MM.1S (cell line): ENCODE data around the gene PLEKHM3.

Experiments
- DNase-seq: peaks from one replicate; pipeline ENCODE4 v3.0.0-alpha.2; 2015
- H2AFZ ChIP-seq: fragments of 300-600 bp; sonication (generic); 2 replicates; pipeline ENCODE4 v1.6.0; 2016; ENCODE audit warnings: antibody characterized with exemption, low read length
- H3F3A ChIP-seq: fragments of 300-600 bp; sonication (generic); 2 replicates; pipeline ENCODE4 v1.6.1; 2016; ENCODE audit warnings: mild to moderate bottlenecking, antibody characterized with exemption, low read length, moderate library complexity, mixed read lengths; ENCODE audit not compliant: insufficient read depth
- H3K27ac ChIP-seq: fragments of 300-600 bp; sonication (generic); 2 replicates; pipeline ENCODE4 v1.5.1; 2016; ENCODE audit warnings: mild to moderate bottlenecking, low read length
- H3K27me3 ChIP-seq: fragments of 300-600 bp; sonication (generic); replicated peaks from 2 replicates; pipeline ENCODE4 v1.6.0; 2016; ENCODE audit warnings: low read length; ENCODE audit not compliant: insufficient read depth
- H3K36me3 ChIP-seq: fragments of 300-600 bp; sonication (generic); replicated peaks from 2 replicates; pipeline ENCODE4 v1.6.1; 2016; ENCODE audit warnings: mild to moderate bottlenecking, low read length, mixed read lengths; ENCODE audit not compliant: insufficient read depth
- H3K4me1 ChIP-seq: fragments of 300-600 bp; sonication (generic); 2 replicates; pipeline ENCODE4 v1.6.1; 2016; ENCODE audit warnings: low read length, mixed read lengths
- H3K4me2 ChIP-seq: fragments of 300-600 bp; sonication (generic); 2 replicates; pipeline ENCODE4 v1.6.0; 2016; ENCODE audit warnings: low read depth, low read length
- H3K4me3 ChIP-seq: fragments of 300-600 bp; sonication (generic); 2 replicates; pipeline ENCODE4 v1.5.1; 2016; ENCODE audit warnings: low read length, mixed read lengths
- H3K79me2 ChIP-seq: fragments of 300-600 bp; sonication (generic); 2 replicates; pipeline ENCODE4 v1.6.1; 2016; ENCODE audit warnings: mixed run types, low read length, mixed read lengths
- H3K9ac ChIP-seq: fragments of 300-600 bp; sonication (generic); 2 replicates; pipeline ENCODE4 v1.6.1; 2016; ENCODE audit warnings: low read length, mixed read lengths
- H3K9me2 ChIP-seq: fragments of 300-600 bp; sonication (generic); replicated peaks from 2 replicates; pipeline ENCODE4 v1.6.1; 2016; ENCODE audit warnings: mild to moderate bottlenecking, low read length, mixed read lengths; ENCODE audit not compliant: insufficient read depth
- H3K9me3 ChIP-seq: fragments of 300-600 bp; sonication (generic); replicated peaks from 2 replicates; pipeline ENCODE4 v1.6.1; 2016; ENCODE audit warnings: mild to moderate bottlenecking, low read length, mixed read lengths; ENCODE audit not compliant: insufficient read depth
- H4K20me1 ChIP-seq: fragments of 300-600 bp; sonication (generic); 2 replicates; pipeline ENCODE4 v1.6.1; 2016; ENCODE audit warnings: mild to moderate bottlenecking, low read length, moderate library complexity, mixed read lengths; ENCODE audit not compliant: insufficient read depth
- EZH2 ChIP-seq: fragments of 300-600 bp; sonication (generic); optimal IDR thresholded peaks from 2 replicates; pipeline ENCODE3; 2017; ENCODE audit warnings: low read depth, mild to moderate bottlenecking, antibody characterized with exemption, low read length, mixed read lengths
- EZH2phosphoT487 ChIP-seq: fragments of 300-600 bp; sonication (generic); IDR thresholded peaks from 2 replicates; pipeline ENCODE4 v1.6.1; 2018; ENCODE audit warnings: antibody characterized with exemption, low read length
- TF ChIP-seq, protein P1 (sequence below): fragments of 300-600 bp; sonication (generic); IDR thresholded peaks from 2 replicates; pipeline ENCODE4 v1.5.1; 2016; ENCODE audit warnings: antibody characterized with exemption, low read length, mixed read lengths

Gene PLEKHM3

DNA sequence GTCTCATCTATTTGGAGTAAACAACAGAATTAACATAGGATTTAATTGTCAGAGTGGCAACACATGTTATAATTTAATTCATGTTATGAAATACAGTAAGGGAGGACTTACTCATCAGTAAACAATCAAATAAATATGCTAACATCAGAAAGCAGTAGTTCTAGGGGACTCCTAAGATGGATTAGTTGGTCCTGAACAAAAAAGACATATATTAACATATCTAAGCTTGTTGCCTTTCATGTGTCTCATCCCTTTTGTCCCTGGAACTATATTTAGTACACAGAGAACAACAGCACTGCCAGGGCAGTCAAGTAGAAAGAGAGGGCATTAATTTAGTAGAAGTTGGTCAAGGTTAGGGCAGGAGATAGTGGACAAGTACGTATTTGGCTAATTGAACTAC is 137.8 kb downstream of the PLEKHM3 start:
- H3F3A ChIP-seq, result no peaks in the 10 kb centered on the region
- H3K9me3 ChIP-seq, result no peaks in the 10 kb centered on the region
- no peak overlapping the region for H3K9ac ChIP-seq
- H3K79me2 ChIP-seq, result no peaks in the 10 kb centered on the region
- DNase-seq, result no peak
- no peaks in the 10 kb centered on the region for H3K4me1 ChIP-seq
- H3K4me2 ChIP-seq, result no peak overlapping the region
- H2AFZ ChIP-seq, result no peak overlapping the region
- TF ChIP-seq EZH2phosphoT487 (no peak), EZH2 (no peak)
- TF ChIP-seq, protein P1, sequence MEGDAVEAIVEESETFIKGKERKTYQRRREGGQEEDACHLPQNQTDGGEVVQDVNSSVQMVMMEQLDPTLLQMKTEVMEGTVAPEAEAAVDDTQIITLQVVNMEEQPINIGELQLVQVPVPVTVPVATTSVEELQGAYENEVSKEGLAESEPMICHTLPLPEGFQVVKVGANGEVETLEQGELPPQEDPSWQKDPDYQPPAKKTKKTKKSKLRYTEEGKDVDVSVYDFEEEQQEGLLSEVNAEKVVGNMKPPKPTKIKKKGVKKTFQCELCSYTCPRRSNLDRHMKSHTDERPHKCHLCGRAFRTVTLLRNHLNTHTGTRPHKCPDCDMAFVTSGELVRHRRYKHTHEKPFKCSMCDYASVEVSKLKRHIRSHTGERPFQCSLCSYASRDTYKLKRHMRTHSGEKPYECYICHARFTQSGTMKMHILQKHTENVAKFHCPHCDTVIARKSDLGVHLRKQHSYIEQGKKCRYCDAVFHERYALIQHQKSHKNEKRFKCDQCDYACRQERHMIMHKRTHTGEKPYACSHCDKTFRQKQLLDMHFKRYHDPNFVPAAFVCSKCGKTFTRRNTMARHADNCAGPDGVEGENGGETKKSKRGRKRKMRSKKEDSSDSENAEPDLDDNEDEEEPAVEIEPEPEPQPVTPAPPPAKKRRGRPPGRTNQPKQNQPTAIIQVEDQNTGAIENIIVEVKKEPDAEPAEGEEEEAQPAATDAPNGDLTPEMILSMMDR, result no peak
- no peaks in the 10 kb centered on the region for H3K27me3 ChIP-seq
- no peak overlapping the region for H3K27ac ChIP-seq
- H3K36me3 ChIP-seq, result no peaks in the 10 kb centered on the region
- no peak overlapping the region for H3K4me3 ChIP-seq
- H4K20me1 ChIP-seq, result no peaks in the 10 kb centered on the region
- no peaks in the 10 kb centered on the region for H3K9me2 ChIP-seq

DNA sequence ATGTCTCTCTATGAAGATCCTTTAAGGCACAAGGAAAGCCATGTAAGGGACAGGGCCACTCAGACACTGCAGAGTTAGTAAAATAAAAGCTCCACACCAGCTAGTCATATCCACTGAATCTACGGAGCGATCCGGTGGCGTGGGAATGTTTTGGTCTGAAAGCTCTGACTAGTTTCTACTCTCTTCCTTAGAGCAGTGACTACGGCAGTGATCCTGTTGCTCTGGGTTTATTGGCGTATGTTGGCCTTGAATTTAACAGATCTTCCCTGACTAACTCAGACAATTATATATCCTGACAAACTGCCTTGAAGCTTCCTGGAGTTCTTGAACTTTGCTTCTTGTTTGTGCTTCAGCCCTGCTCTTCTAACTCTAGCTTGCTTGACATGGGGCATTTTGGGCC is 140.3 kb downstream of the PLEKHM3 start:
- H3K4me3 ChIP-seq, result no peak overlapping the region
- H4K20me1 ChIP-seq, result no peaks in the 10 kb centered on the region
- H3K4me1 ChIP-seq, result no peaks in the 10 kb centered on the region
- no peaks in the 10 kb centered on the region for H3F3A ChIP-seq
- no peaks in the 10 kb centered on the region for H3K9me3 ChIP-seq
- no peaks in the 10 kb centered on the region for H3K36me3 ChIP-seq
- H3K79me2 ChIP-seq, result no peaks in the 10 kb centered on the region
- no peak for DNase-seq
- no peak overlapping the region for H3K27ac ChIP-seq
- no peak overlapping the region for H3K4me2 ChIP-seq
- TF ChIP-seq EZH2phosphoT487 (no peak), EZH2 (no peak)
- TF ChIP-seq, protein P1, result no peak
- H2AFZ ChIP-seq, result no peak overlapping the region
- no peak overlapping the region for H3K9ac ChIP-seq
- H3K9me2 ChIP-seq, result no peaks in the 10 kb centered on the region
- no peaks in the 10 kb centered on the region for H3K27me3 ChIP-seq

- Histone ChIP-seq H3F3A (no peaks in the 10 kb centered on the region), H3K79me2 (no peaks in the 10 kb centered on the region), H3K27ac (no peak overlapping the region), H3K9ac (no peak overlapping the region), H3K36me3 (no peaks in the 10 kb centered on the region), H3K4me3 (no peak overlapping the region), H3K4me2 (no peak overlapping the region), H3K4me1 (no peaks in the 10 kb centered on the region), H4K20me1 (no peaks in the 10 kb centered on the region), H3K9me3 (no peaks in the 10 kb centered on the region), H3K9me2 (no peaks in the 10 kb centered on the region), H3K27me3 (no peaks in the 10 kb centered on the region), H2AFZ (no peak overlapping the region)
- no peak for DNase-seq
- TF ChIP-seq, protein P1, result no peak
- no peak for TF ChIP-seq EZH2
- no peak for TF ChIP-seq EZH2phosphoT487
These were observed 141.2 kb downstream of the PLEKHM3 start for GRCh38 chr2:207884127-207884526.
